Subcutaneous adipose tissue (tissue), 4 donors: Measurements from ENCODE around the gene ASB2. TPM values are rescaled to one million over a fixed set of nuclear protein-coding genes. Genes with fewer than 3 reads are reported as not detected.

Source experiments
- CTCF ChIP-seq: fragments of 450-650 bp; IDR thresholded peaks from one replicate; pipeline ENCODE4 v1.5.1; 2016; ENCODE audit warnings: low read depth, mild to moderate bottlenecking, control low read depth, antibody characterized with exemption, moderate library complexity
- total RNA-seq, 4 donors: library from RNA; depleted of rRNA; stranded (reverse); fragments of >200 nt; gene quantifications; one replicate each; pipeline ENCODE4 v1.1.0, GENCODE V29; 2016

The ASB2 gene
- total RNA-seq, 4 donors from 2014 or later: 0.34 TPM; not detected in 3

- TF ChIP-seq CTCF: no peak
Observed at GRCh38 chr14:93906341-93907329, 69.7 kb downstream of the ASB2 start.

GRCh38 chr14:93905623-93906022 lies 70.7 kb downstream of the ASB2 start:
- no peak for TF ChIP-seq CTCF

- no peak for TF ChIP-seq CTCF
Observed at GRCh38 chr14:93903342-93904184, 72.8 kb downstream of the ASB2 start.

- TF ChIP-seq CTCF: no peak
Observed at GRCh38 chr14:93902619-93903307, 73.6 kb downstream of the ASB2 start.

GRCh38 chr14:93901813-93902212 lies 74.6 kb downstream of the ASB2 start:
- TF ChIP-seq CTCF: no peak

- no peak for TF ChIP-seq CTCF
Observed at GRCh38 chr14:93898731-93899130, 77.6 kb downstream of the ASB2 start.
